ENCODE data around the gene ANKFY1.

The ANKFY1 gene

DNA sequence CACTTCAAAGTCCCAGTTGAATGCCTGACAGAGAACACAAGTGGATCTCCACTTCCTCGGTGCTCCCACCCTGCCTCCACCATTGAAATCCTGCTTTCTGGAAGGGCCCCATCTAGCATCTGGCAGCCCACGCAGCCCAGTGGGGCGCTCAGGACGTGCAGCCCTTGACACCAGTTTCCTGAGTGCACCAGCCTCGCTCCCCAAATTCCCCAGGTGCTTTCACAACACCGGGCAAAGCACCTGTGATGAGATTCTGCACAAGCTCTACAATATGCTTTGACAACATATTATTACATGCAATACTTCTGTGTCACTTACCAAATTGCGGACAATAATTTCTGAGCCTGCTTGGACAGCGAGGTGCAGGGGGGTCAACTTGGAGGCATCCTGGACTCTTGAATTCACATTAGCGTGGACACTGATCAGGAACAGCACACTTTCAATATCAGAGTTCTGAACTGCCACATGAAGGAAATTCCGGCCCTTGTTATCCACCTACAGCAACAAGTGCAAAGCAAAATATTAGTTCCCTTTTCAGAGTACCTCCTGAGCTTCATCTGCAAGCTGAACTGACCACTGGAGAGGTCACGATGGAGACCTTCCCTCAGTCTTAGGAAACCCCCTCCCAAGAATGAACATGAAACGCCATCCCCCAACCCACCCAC, 86.8 kb downstream of the ANKFY1 start:
- DNase-seq = no peak

DNA sequence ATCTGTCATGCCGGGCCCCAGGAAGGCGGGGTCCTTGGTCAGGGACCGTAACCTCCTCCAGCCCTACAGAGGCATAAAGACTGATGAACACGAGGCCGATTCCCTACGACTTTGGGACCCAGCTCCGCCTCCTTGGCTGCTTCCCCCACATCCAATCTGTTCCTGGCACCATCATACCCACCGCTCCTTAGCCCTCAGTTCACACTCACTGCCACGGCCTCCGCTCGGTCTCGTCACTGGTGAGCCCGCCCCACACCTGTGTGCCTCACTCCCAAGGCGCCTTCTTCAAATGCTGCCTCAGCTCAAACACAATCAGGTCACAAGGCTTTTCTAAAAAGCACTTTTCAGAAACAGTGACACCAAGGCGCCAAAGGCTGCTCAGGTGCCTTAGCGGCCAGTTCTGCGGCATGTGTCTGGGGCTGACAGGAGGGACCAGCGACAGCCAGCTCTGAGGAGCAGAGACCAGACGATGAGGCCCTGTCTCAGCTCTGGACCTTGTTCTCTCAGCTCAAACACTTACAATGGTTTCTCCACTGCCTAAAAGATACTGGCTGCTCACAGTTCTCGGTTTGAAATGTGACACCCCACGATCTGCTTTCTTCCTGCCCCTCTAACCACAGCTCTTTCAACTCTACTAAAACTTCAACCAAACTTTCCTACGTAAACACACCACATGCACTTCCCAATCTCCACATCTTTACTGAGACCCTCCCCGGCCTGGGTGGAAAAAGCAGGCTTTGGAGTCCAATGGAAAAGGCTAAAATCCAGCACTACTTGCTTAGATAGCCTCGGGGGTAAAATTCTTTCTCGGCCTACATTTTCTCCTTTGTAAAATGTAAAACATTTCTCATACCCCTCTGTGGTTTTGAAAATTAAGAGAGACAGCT, 87.6 kb downstream of the ANKFY1 start:
- DNase-seq = no peak

GRCh38 chr17:4174556-4174955, 89.2 kb downstream of the ANKFY1 start:
- no peak for DNase-seq

GRCh38 chr17:4173781-4174180, 90.0 kb downstream of the ANKFY1 start:
- DNase-seq = no peak

DNA sequence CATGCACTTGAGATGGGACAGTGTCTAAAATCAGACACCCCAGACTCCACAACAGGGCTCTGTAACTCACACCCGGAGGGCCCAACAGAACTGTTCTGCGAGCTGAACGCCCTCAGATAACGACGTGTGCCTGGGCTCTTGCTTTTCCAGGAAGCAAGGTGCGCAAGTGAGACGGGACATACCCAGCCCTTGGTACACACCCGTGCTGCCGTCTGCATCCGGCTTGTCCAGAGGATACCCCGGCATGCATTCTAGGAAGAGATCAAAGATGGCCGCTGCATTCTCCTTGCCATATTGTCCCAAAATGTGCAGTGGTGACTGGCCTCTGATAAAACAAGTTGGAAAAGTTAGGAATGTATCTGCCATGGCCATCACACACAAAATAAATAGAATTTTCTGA, 91.4 kb downstream of the ANKFY1 start:
- no peak for DNase-seq

DNA sequence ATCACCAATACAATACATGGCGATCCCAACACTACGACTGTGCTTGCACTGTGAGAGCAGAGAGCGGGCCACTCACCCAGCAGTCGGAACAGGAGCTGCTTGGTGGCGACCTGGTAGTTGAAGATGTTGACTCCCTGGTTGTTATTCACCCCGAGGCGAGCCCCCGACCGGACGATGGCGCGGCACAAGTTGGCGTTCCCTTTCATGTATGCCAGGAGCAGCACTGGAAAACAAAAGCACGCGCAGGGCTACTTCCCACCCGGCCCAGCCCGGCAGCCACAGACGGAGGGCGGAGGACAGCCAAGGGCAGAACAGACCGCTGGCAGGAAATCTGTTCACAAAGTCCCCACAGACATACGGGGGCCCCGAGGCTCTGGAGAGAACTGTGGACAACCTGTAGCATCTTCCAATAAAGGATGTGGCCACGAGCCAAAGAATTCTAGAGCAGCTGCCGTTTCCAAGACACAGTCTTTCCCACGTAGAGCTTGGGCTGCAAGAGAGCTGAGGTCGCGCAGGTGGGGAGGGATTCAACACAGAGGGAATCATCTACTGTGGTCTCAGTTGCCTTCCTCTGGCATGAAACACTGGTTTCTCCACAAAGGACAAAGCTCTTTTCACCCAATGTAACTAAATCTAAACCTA, 93.0 kb downstream of the ANKFY1 start:
- no peak for DNase-seq

GRCh38 chr17:4167786-4168185, 96.0 kb downstream of the ANKFY1 start:
- DNase-seq = no peak

- no peak for DNase-seq
Observed at GRCh38 chr17:4166419-4166818, 97.4 kb downstream of the ANKFY1 start.

DNA sequence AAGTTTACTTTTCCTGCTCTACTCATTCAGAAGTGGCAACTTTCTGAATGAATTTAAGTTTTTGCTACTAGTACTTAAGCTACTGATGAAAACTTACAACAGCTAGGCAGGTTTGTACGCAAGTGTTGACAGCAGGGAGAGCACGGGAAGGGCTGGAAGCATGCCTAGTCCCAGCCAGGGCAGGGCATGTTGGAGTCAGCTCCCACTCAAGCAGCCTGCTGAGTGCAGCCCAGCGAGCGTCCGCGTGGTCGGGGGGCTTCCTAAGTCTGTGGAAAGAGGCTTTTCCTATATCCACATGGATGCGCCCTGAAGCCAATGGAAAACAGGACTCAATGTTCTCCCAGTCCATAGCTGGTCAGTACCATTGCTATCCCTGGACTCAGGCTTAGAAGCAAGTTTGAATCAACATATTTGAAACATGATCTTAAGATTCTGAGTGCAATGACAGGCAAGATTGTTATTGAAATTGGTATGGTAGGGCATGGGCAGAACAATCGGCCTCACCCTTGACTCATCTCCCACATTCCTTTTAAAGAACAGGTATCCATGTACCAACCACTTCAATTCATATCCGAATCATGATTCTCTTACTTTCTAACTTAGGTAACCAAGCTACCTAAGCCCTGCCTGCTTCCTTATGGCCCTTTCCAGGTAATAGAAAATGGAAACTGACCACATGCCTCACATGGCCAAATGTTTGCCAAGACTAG, 98.3 kb downstream of the ANKFY1 start:
- DNase-seq = no peak

- no peak for DNase-seq
Observed at GRCh38 chr17:4163951-4164350, 99.8 kb downstream of the ANKFY1 start.

GRCh38 chr17:4162775-4163466, 100.9 kb downstream of the ANKFY1 start:
- no peak for DNase-seq

DNA sequence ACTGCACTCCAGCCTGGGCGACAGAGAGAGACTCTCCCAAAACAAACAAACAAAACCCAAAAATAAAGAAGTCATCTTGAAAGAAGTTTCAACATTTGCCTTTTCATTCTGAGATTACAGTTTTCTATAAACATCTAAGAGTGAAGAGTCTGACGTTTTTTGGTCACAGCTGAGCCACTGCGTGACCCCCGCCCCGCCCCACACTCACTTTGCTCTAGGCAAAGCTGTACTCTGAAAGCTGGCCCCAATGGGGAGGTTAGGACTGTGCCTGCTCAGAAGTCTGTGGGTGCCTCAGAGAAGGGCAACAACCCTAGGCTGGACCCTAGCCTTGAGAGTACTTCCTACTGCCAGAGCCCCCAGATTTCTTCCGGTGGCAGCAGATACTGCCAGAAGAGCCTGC, 101.5 kb downstream of the ANKFY1 start:
- DNase-seq = no peak

GRCh38 chr17:4161967-4162305, 101.8 kb downstream of the ANKFY1 start:
- no peak for DNase-seq

- no peak for DNase-seq
Observed at GRCh38 chr17:4161192-4161966, 102.4 kb downstream of the ANKFY1 start.

GRCh38 chr17:4160294-4160859, 103.4 kb downstream of the ANKFY1 start:
- DNase-seq = no peak

GRCh38 chr17:4159761-4160160, 104.0 kb downstream of the ANKFY1 start:
- DNase-seq = no peak

DNA sequence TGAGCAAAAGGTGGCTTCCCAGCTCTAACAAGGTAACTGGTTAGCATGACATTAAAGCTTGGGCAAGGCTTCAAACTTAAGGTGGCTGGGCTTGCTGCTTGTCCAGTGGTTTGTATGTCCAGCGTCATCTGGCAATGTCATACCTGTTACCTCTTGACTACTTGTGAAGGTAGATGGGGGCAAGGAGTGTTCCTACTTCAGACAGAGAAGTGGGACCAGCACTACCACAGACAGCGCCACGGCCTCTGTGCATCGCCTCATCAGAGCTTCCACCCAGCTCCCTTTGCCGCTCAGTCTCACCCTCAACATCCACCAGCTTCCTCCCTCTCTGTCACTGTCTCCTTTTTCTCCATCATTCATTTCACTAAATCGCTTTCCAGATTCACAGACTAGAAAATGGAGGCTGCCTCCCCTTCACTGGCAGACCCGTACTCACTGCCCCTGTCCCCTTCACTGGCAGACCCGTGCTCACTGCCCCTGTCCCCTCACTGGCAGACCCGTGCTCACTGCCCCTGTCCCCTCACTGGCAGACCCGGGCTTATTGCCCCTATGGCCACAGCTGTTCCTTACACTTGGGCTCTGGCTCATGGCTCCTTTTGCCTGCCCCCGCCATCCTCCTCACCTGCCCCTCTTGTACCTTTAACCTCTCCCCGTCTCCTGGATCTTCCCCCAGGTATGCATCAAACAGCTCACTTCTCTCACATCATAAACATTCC, 106.0 kb downstream of the ANKFY1 start:
- DNase-seq = no peak

DNA sequence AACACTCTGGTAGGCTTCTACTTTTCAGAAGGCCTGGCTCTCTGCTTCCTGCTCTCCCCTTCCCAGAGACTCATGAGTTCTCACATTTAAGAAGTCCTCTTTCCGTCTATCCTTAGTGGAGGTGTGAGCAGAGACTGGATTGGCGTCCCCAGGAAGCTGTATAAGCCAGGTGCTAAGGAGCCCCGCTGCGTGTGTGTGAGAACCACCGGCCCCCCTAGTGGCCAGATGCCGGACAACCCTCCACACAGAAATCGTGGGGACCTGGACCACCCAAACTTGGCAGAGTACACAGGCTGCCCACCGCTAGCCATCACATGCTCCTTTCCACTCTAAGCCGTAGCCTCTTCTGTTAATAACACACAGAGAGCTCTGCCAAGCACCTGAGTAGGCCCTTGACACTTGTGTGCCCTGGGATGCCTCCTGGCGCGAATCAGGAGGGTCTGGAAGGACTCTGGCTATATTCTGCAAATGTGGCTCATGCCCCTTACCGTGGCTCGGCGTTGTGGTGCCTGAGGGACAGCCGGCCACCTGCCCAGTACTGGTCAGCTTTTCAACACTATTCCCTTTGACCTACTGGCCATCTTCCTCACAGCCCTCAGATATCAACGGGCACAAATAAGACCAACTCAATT, 106.9 kb downstream of the ANKFY1 start:
- no peak for DNase-seq

- DNase-seq = no peak
Observed at GRCh38 chr17:4155980-4156620, 107.7 kb downstream of the ANKFY1 start.

DNA sequence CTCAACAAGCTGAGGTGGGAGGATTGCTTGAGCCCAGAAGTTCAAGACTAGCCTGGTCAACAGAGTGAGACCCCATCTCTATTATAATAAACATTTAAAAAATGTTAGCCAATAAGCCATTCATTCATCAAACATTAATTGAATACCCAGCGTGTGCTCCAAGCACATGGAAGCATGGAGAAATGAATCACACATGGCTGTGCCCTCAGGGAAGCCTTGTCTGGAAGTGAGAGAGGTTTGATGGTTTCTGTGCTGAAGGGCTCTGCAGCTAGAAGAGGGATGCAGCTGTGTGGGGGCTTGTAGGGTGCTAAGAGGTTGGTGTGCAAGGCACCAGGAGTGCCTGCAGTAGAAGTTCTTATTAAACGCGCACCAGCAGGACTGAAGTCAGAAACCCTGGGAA, 109.6 kb downstream of the ANKFY1 start:
- no peak for DNase-seq

Data from NCI-H1105 (cell line).